HepG2 (cell line): Measurements from ENCODE around the gene PFN1. TPM values are rescaled to one million over a fixed set of nuclear protein-coding genes. Genes with fewer than 3 reads are reported as not detected.
A peak's percentile ranks its signal among the peaks of the same experiment; 100 is the strongest.

ENCODE experiments used
- EED ChIP-seq: sonication (generic); formaldehyde crosslinking; IDR thresholded peaks from 2 replicates; pipeline ENCODE4 v1.5.0; 2020; ENCODE audit warnings: mild to moderate bottlenecking, missing genetic modification reagents
- ELF1 ChIP-seq: sonication (generic); formaldehyde crosslinking; IDR thresholded peaks from 2 replicates; pipeline ENCODE4 v1.4.0; 2020; ENCODE audit warnings: missing genetic modification reagents
- MTA3 ChIP-seq: sonication (generic); formaldehyde crosslinking; IDR thresholded peaks from 2 replicates; pipeline ENCODE4 v1.4.0; 2020; ENCODE audit warnings: missing genetic modification reagents
- SKIL ChIP-seq: sonication (generic); formaldehyde crosslinking; IDR thresholded peaks from 2 replicates; pipeline ENCODE4 v1.8.0; 2022; ENCODE audit warnings: missing genetic modification reagents, mild to moderate bottlenecking, moderate library complexity, borderline replicate concordance
- TFAP4 ChIP-seq: sonication (generic); IDR thresholded peaks from 2 replicates; pipeline ENCODE4 v1.6.1; 2016; ENCODE audit warnings: low read depth, borderline replicate concordance
- TSC22D2 ChIP-seq: sonication (generic); formaldehyde crosslinking; IDR thresholded peaks from 2 replicates; pipeline ENCODE4 v1.5.1; 2020; ENCODE audit warnings: missing genetic modification reagents, mild to moderate bottlenecking, borderline replicate concordance
- ZBED4 ChIP-seq: sonication (generic); formaldehyde crosslinking; IDR thresholded peaks from 2 replicates; pipeline ENCODE4 v1.4.0; 2020; ENCODE audit warnings: missing genetic modification reagents, borderline replicate concordance
- ZGPAT ChIP-seq: IDR thresholded peaks from 2 replicates; pipeline ENCODE4 v1.6.1; 2016; ENCODE audit warnings: mild to moderate bottlenecking
- ZNF121 ChIP-seq: sonication (generic); formaldehyde crosslinking; IDR thresholded peaks from 2 replicates; pipeline ENCODE4 v1.5.0; 2020; ENCODE audit warnings: mild to moderate bottlenecking, missing genetic modification reagents
- ZNF24 ChIP-seq: fragments of 450-650 bp; IDR thresholded peaks from 2 replicates; pipeline ENCODE4 v1.6.1; 2017; ENCODE audit warnings: antibody characterized with exemption, mild to moderate bottlenecking
- ZNF34 ChIP-seq: sonication (generic); formaldehyde crosslinking; IDR thresholded peaks from 2 replicates; pipeline ENCODE4 v1.4.0; 2020; ENCODE audit warnings: mild to moderate bottlenecking, missing genetic modification reagents, borderline replicate concordance
- polyA plus RNA-seq, 8 experiments: library from polyadenylated mRNA; depleted of rRNA in 3 of 8; stranded (reverse) in 7 of 8; unstranded in 1 of 8; fragments of >200 nt; fragmentation: Illumina TruSeq in 4 of 8; extraction: Trizol in 4 of 8; gene quantifications; 2 replicates each; pipeline versions ENCODE4 v1.2.1 to v1.2.3, GENCODE V29; 2011 to 2016; ENCODE audit warnings: low read depth in 4 of 8, missing spikeins in 1 of 8, mixed read lengths in 1 of 8; ENCODE audit not compliant: insufficient read depth in 1 of 8
- total RNA-seq, 5 experiments: library from RNA; depleted of rRNA; stranded (reverse); fragments of >200 nt; fragmentation: Illumina TruSeq; extraction: Trizol; gene quantifications; 2 replicates each; pipeline ENCODE4 v1.2.3, GENCODE V29; 2016; ENCODE audit warnings: low read depth in 1 of 5

Gene PFN1
- total and polyA plus RNA-seq, 2 of the 13 experiments (the other 11 are each of a cell fraction or from before 2014, with no cell fraction given) = 494 to 613 TPM

GRCh38 chr17:4948166-4948930 lies at the start of gene PFN1 (continued):
- TF ChIP-seq ZBED4 (CRISPR knock-in tag) = no peak
- peak; percentile 40; the same call in 1 of the 2 replicates for TF ChIP-seq SKIL (CRISPR knock-in tag)
- TF ChIP-seq ZNF34 (CRISPR knock-in tag) = no peak
- TF ChIP-seq EED (CRISPR knock-in tag) = no peak
- TF ChIP-seq TFAP4 = no peak
- no peak; the same call in 1 of the 2 replicates for TF ChIP-seq ELF1 (CRISPR knock-in tag)
- TF ChIP-seq ZNF121 (CRISPR knock-in tag) = no peak
- no peak for TF ChIP-seq TSC22D2 (CRISPR knock-in tag)
- TF ChIP-seq ZGPAT (CRISPR knock-in tag) = peak; percentile 72; the same call in 1 of the 2 replicates
- TF ChIP-seq MTA3 (CRISPR knock-in tag) = no peak
- TF ChIP-seq ZNF24 = no peak
